Pulmonary artery endothelial cell (primary cell): ENCODE measurements around the gene MRM1. TPM values are rescaled to one million over a fixed set of nuclear protein-coding genes. Genes with fewer than 3 reads are reported as not detected.

Source experiments
- DNase-seq: peaks from one replicate; pipeline ENCODE4 v3.0.0-alpha.2; 2011; ENCODE audit warnings: low read depth, low spot score
- total RNA-seq: library from RNA; depleted of rRNA; stranded (reverse); fragments of >200 nt; gene quantifications from 2 replicates; pipeline ENCODE4 v1.2.3, GENCODE V29; 2014

Gene MRM1
- total RNA-seq, 1 donor from 2014 or later: 3.6 TPM

- no peak for DNase-seq
Observed at GRCh38 chr17:36631022-36631421, 29.6 kb downstream of the MRM1 start.

GRCh38 chr17:36632916-36633771 is 31.8 kb downstream of the MRM1 start:
- no peak for DNase-seq

GRCh38 chr17:36640346-36640745 is 39.0 kb downstream of the MRM1 start:
- DNase-seq: no peak

GRCh38 chr17:36640836-36641235 is 39.5 kb downstream of the MRM1 start:
- no peak for DNase-seq

GRCh38 chr17:36641331-36641876 is 40.0 kb downstream of the MRM1 start:
- no peak for DNase-seq

- no peak for DNase-seq
Observed at GRCh38 chr17:36641877-36642845, 40.8 kb downstream of the MRM1 start.

- no peak for DNase-seq
Observed at GRCh38 chr17:36643086-36643685, 41.8 kb downstream of the MRM1 start.

GRCh38 chr17:36645422-36645821 is 44.0 kb downstream of the MRM1 start:
- DNase-seq: no peak

- DNase-seq: no peak
Observed at GRCh38 chr17:36647636-36648035, 46.3 kb downstream of the MRM1 start.

GRCh38 chr17:36650096-36650775 is 48.9 kb downstream of the MRM1 start:
- no peak for DNase-seq

GRCh38 chr17:36653374-36653773 is 52.0 kb downstream of the MRM1 start:
- no peak for DNase-seq

GRCh38 chr17:36653856-36654255 is 52.5 kb downstream of the MRM1 start:
- DNase-seq: no peak

- no peak for DNase-seq
Observed at GRCh38 chr17:36655726-36656125, 54.3 kb downstream of the MRM1 start.

- no peak for DNase-seq
Observed at GRCh38 chr17:36657390-36657762, 56.0 kb downstream of the MRM1 start.

- no peak for DNase-seq
Observed at GRCh38 chr17:36657763-36658490, 56.5 kb downstream of the MRM1 start.

Other genes with a start within 250 kb of the MRM1 start
- gene TBC1D3H, start 213.1 kb upstream of the MRM1 start, total RNA-seq: not detected in 2 replicates
- 20.8 and 30.7 TPM in 2 replicates for gene ZNHIT3, start 114.9 kb upstream of the MRM1 start, total RNA-seq
- gene MYO19, start 66.7 kb upstream of the MRM1 start, total RNA-seq: 59.9 and 85.1 TPM in 2 replicates
- 12.1 and 12.7 TPM in 2 replicates for gene PIGW, start 66.6 kb upstream of the MRM1 start, total RNA-seq
- 46.9 and 55.7 TPM in 2 replicates for gene GGNBP2, start 56.7 kb upstream of the MRM1 start, total RNA-seq
- gene DHRS11, start 9.7 kb upstream of the MRM1 start, total RNA-seq: 8.2 and 10.0 TPM in 2 replicates